Ectodermal cell (in vitro differentiated cells): ENCODE measurements around the gene CCDC187.

ENCODE experiments used
- H3K27ac ChIP-seq: 2 replicates; pipeline ENCODE4 v1.7.0; 2013; ENCODE audit warnings: mild to moderate bottlenecking, low read depth, low read length; ENCODE audit not compliant: insufficient read depth, poor library complexity, severe bottlenecking
- H3K27me3 ChIP-seq: 2 replicates; pipeline ENCODE4 v1.7.0; 2013; ENCODE audit warnings: mild to moderate bottlenecking, low read length; ENCODE audit not compliant: insufficient read depth, control insufficient read depth, poor library complexity, severe bottlenecking
- H3K36me3 ChIP-seq: one replicate; pipeline ENCODE4 v1.7.0; 2013; ENCODE audit warnings: low read length; ENCODE audit not compliant: control insufficient read depth, insufficient read depth
- H3K4me1 ChIP-seq: one replicate; pipeline ENCODE4 v1.7.0; 2013; ENCODE audit warnings: low read length; ENCODE audit not compliant: control insufficient read depth, insufficient read depth
- H3K4me3 ChIP-seq: 2 replicates; pipeline ENCODE4 v1.7.0; 2013; ENCODE audit warnings: low read depth, low read length, control low read depth; ENCODE audit not compliant: insufficient read depth
- H3K9me3 ChIP-seq: 2 replicates; pipeline ENCODE4 v1.7.0; 2013; ENCODE audit warnings: mild to moderate bottlenecking, low read length, moderate library complexity; ENCODE audit not compliant: control insufficient read depth
- WGBS, 2 experiments: methylation state at CpG; one replicate each; pipeline ENCODE4 v1.1.7; 2013; ENCODE audit warnings: missing lambda C conversion rate in 2 of 2; 5-methylcytosine and 5-hydroxymethylcytosine counted together

CCDC187 gene

DNA sequence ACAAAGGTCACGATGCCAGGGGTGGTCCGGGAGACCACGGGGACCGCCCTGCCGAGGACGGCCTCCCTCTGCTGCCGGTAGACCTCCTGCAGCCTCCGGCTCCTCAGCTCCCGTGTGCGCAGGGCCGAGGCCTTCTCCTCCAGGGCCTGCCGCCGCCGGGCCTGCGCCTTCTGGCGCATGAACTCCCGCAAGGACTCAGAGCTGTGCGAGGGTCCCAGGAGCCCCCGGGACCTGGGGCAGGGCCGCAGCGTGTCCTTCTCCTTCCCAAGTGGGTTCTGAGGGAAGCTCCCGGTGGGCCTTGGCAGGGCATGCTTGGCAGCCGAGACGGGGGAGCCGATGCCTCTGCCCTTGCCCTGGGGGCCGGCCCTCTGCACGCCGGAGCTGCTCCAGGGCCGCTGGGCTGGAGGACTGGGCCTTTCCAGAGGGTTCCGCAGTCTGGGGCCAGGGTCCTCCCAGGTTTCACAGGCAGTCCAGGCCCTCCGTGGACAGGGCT, 13.3 kb downstream of the CCDC187 start:
- H3K4me3 ChIP-seq, result no peak overlapping the region
- H3K36me3 ChIP-seq, result no peaks in the 10 kb centered on the region
- no peaks in the 10 kb centered on the region for H3K9me3 ChIP-seq
- H3K27me3 ChIP-seq, result no peaks in the 10 kb centered on the region
- WGBS, 2 experiments, result 95 to 96% methylated on average over 31 of the region's 31 CpGs
- no peaks in the 10 kb centered on the region for H3K4me1 ChIP-seq
- no peak overlapping the region for H3K27ac ChIP-seq

DNA sequence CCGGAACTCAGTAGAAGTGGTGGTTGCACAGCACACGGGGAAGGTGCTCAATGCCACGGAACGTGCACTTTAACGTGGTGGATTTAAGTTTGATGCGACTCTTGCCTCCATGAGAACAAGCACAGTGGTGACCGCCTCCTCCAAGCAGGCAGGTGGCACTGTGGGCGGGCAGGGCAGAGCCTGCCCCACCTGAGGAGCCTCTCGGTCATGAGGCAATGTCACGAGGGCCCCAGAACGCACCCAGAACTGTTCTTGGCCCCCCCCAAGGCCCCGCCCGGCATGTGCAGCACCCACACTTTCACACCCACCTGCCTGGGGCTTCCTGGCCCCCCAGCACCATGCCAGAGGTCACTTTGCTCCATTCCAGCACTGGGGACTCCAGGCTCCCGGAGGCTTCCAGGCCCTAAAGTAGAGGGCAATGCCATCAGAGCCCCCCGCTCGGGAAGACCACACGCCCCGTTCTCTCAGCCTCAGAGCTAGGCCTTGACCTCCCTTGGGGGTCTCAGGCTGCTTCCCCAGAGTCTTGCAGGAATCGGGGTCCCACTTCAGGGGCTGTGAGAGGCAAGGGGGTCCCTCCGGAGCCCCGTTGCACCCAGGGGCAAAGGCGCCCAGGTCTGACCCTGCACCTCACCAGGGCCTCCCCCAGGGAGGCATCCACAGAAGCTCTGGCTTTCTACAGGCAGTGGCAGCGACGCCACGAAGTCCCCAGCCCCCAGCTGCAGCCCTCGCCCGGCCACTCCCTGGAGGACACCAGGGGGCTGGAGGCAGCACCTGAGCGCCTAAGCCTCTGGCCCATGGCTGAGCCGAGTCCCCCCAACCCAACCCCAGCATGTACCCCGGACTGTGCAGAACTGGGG, 14.0 kb downstream of the CCDC187 start:
- no peak overlapping the region for H3K4me3 ChIP-seq
- 93% methylated on average over 30 of the region's 30 CpGs for WGBS, 2 experiments
- no peaks in the 10 kb centered on the region for H3K27me3 ChIP-seq
- H3K36me3 ChIP-seq, result no peaks in the 10 kb centered on the region
- H3K9me3 ChIP-seq, result no peaks in the 10 kb centered on the region
- no peak overlapping the region for H3K27ac ChIP-seq
- H3K4me1 ChIP-seq, result no peaks in the 10 kb centered on the region

DNA sequence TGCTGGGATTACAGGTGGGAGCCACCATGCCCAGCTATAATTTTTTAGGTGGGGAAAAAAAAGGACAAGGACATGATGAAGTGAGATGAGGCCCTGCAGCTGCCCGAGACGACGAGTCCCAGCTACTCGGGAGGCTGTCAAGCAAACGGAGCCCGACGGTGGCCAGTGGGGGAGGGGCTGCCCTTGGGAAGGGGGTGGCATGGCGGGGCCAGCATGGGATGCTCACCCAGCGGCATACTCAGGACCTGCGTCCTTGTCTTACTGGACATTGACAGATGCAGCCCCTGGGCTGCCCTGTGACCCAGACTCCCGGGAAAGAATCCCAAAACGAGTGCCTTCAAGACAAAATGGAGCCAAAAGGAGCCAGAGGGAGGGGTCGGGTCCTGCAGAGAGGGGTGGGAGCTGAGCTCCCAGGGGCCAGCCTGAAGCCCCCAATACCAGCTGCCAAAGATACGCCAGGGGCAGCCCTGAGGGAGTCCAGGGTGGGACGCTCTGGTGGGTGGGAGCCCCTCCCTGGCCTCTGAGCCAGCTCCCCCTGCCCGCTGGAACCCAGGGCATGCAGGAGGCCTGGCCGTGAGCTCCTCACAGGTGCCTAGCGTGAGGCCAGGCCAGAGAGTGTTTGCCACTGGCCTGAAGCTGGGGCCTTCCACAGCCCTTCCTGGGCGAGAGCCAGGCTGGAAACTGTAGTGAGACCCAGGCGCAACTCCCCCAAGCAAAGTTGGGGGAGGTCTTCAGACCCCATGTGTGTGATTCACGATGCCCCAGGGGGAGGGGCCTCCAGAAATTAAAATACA, 15.7 kb downstream of the CCDC187 start:
- H3K36me3 ChIP-seq, result no peaks in the 10 kb centered on the region
- no peak overlapping the region for H3K4me3 ChIP-seq
- WGBS, 2 experiments, result 84 to 88% methylated on average over 21 of the region's 21 CpGs
- peaks cover 3% of the 10 kb centered on the region for H3K4me1 ChIP-seq
- H3K9me3 ChIP-seq, result no peaks in the 10 kb centered on the region
- no peaks in the 10 kb centered on the region for H3K27me3 ChIP-seq
- no peak overlapping the region for H3K27ac ChIP-seq

DNA sequence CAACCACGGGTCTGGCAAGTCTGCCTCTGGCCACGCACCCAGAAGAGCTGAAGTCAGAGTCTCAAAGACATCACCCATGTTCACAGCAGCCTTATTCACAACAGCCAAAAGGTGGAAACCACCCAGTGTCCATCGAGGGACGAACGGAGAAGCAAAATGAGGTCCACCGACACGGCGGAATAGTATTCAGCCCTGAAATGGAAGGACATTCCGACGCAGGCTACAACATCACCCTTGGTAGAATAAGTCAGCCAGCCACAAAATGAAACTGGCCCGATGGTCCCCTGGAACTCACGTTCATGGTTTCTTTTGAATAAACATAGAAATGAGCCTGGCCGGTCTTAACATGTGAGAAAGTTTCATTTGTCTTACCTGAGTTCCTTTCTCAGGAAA, 16.9 kb downstream of the CCDC187 start:
- H3K27ac ChIP-seq, result no peak overlapping the region

DNA sequence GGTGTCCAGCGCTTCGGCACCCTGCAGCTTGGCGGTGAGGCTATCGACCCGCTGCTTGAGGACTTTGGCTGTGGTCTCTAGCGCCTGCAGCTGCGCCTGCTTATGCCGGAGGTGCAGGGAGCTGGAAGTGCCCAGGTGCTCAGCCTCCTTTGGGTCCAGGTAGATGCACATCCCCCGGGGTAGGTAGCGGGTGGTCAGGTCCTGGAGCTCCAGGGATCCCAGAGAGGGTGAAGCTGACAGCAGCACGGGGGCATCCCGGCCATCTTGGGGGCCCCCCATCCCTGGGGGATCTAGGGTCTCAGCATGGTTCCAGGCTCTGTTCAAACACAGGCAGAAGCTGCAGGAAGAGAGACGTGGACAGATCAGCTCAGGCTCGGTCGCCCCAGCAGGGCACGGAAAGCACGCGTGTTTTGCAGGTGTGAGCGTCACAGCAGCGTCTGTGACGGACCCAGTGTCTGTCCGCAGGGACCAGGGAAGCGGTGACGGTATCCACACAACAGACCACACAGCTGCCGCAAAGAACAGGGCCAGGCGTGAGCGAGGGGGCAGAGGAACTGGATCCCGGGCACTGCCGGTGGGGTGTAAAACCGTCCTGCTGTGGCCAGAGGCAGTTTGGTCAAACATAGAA, 17.4 kb downstream of the CCDC187 start:
- 89 to 91% methylated on average over 30 of the region's 30 CpGs for WGBS, 2 experiments
- Histone ChIP-seq H3K36me3 (no peaks in the 10 kb centered on the region), H3K4me1 (peaks cover 3% of the 10 kb centered on the region), H3K4me3 (no peak overlapping the region), H3K27ac (no peak overlapping the region), H3K27me3 (no peaks in the 10 kb centered on the region), H3K9me3 (no peaks in the 10 kb centered on the region)

More for the DNA sequence above, 16.9 kb downstream of the CCDC187 start:
- H3K4me1 ChIP-seq, result peaks cover 3% of the 10 kb centered on the region
- H3K36me3 ChIP-seq, result no peaks in the 10 kb centered on the region
- no peaks in the 10 kb centered on the region for H3K27me3 ChIP-seq
- no peak overlapping the region for H3K4me3 ChIP-seq
- no peaks in the 10 kb centered on the region for H3K9me3 ChIP-seq
- WGBS, 2 experiments, result 93 to 95% methylated on average over 13 of the region's 13 CpGs

DNA sequence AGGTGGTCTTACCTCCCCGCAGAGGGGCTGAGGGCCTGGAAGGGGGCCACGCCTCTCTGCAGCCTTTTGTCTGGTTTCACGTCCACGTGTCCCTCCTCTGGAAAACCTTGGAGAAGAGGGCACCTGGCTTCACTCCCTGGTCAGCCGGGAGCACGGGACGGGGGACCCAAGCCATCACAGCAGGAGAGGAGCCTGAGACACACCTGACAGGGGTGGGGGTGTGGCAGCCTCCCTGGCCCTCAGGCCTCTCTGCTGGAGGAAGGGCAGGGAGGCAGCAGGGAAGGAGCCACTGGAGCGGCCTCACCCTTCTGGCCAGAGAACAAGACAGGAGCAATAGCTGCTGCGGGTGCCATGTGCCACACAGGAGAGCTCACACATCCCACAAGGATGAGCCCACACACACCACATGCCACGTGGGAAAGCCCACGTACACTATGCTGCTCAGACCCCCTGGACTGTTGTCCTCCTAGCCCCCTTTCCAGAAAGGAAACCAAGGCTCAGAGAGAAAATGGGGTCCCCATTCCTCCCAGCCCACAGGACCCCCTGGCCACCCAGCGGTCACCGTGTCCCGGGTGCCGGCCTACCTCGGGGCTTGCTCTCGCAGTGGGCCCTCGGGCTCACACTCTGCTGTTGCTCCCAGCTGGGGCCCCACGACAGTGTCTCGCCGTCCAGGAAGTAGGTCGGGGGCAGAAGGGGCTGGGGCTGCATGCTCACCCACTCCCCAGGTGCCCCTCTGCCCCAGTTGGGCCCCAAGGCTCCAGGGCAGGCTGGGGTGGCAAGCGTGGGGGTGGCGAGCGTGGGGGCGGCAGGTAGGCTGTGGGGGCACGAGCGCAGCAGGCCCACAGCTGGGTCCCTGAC, 18.2 kb downstream of the CCDC187 start:
- no peaks in the 10 kb centered on the region for H3K36me3 ChIP-seq
- no peak overlapping the region for H3K27ac ChIP-seq
- 89% methylated on average over 28 of the region's 28 CpGs for WGBS, 2 experiments
- H3K9me3 ChIP-seq, result no peaks in the 10 kb centered on the region
- H3K4me3 ChIP-seq, result no peak overlapping the region
- H3K27me3 ChIP-seq, result no peaks in the 10 kb centered on the region
- peaks cover 3% of the 10 kb centered on the region for H3K4me1 ChIP-seq

DNA sequence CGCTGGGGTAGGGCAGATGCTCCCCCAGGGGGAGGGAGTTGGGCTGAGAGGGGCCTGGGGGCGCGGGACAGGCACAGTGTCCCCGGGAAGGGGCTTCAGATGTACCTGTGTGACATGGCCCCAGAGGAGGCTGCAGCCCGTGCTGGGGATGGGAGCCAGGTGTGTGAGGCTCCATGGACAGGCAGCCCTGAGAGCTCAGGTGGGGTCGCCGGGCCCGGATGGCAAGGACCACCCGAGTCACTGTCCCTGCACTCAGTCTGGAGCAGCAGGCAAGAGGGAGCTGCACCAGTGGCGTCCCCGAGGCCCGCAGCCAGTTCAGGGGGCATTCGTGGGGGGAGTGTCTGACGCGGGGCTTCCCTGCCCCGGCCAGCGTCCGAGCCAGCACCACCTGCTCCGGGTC, 18.9 kb downstream of the CCDC187 start:
- H3K27me3 ChIP-seq, result no peaks in the 10 kb centered on the region

DNA sequence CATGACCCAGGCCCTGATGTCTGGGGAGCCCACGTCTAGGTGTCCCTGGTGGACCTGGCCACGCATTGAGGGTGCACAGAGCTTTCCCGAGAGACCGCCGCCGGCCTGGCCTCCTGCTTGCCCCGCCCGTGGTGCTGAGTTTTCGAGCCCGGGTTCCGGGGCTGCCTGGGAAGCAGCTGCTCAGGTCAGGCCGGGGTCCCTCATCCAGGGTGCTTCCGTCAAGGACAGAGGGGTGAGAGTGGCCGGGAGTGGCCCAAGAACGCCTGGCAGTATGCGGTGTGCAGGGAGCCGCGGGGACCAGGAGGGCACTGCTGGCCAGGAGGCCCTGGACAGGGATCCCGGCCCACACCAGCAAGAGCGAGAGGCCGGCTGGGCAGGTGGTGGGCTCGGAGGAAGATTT, 19.6 kb downstream of the CCDC187 start:
- 87 to 89% methylated on average over 22 of the region's 22 CpGs for WGBS, 2 experiments
- H3K4me3 ChIP-seq, result no peak overlapping the region
- no peak overlapping the region for H3K27ac ChIP-seq
- H3K9me3 ChIP-seq, result no peaks in the 10 kb centered on the region
- H3K4me1 ChIP-seq, result peaks cover 3% of the 10 kb centered on the region
- no peaks in the 10 kb centered on the region for H3K27me3 ChIP-seq
- H3K36me3 ChIP-seq, result no peaks in the 10 kb centered on the region

More for the DNA sequence above, 18.9 kb downstream of the CCDC187 start:
- Histone ChIP-seq H3K9me3 (no peaks in the 10 kb centered on the region), H3K4me3 (no peak overlapping the region), H3K27ac (no peak overlapping the region), H3K36me3 (no peaks in the 10 kb centered on the region), H3K4me1 (peaks cover 3% of the 10 kb centered on the region)
- WGBS, 2 experiments, result 94% methylated on average over 19 of the region's 19 CpGs

DNA sequence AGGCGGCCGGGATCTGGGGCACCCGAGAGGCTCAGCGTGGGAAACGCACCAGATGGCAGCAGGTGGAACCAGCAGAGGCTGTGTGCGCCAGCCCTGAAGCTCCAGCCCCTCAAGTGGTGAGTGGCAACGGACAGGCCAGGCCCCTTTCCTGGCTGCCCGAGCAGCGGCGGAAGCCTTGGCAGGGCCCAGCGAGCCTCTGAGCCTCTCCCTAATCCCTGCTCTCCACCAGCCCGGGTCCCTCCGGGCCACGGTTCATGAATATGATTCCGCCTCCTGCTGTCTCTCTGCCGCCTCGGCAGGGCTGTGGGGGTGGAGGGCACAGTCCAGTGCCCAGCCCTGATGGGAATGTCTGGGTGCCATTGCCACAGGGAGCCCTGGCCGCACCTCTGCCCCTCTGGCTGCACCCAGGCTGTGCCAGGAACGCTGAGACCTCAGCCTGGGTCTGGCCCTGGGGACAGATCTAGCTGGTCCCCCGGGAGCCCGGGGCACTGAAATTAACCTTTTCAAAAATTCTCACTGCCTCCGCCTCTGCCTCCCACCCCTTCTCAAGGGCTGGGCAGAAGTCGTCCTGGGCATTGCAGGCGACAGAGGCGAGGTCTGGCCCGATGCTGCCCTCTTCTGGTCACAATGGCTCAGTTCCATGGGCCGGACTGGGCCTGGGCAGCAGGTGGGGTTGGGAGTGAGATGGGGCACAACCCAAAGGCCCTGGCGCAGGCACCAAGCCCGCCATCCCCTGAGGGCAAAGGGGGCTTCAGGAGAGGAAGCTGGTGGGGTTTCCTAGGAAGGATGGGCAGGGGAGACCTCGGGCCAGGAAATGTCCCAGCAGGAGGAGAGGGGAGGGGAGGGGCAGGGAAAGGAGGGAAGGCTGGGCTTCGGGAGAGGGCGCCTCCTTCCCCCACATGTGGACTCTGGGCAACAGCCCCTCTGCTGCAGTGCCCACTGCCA, 20.3 kb downstream of the CCDC187 start:
- Histone ChIP-seq H3K4me1 (peaks cover 3% of the 10 kb centered on the region), H3K27me3 (no peaks in the 10 kb centered on the region), H3K4me3 (no peak overlapping the region), H3K9me3 (no peaks in the 10 kb centered on the region), H3K36me3 (no peaks in the 10 kb centered on the region), H3K27ac (no peak overlapping the region)
- 50 to 52% methylated on average over 32 of the region's 32 CpGs for WGBS, 2 experiments
